Activated CD4-positive, CD25-positive, alpha-beta regulatory T cell treated with anti-CD3 and anti-CD28 coated beads, Interleukin-2, amount 50 U/mL, for 24 hours (primary cell): ENCODE measurements around the gene TATDN2.

ENCODE experiments used
- ATAC-seq, 2 donors: fragments of 150-1000 bp; cut with Tn5 transposase; one replicate each; pipeline ENCODE4 v1.10.0; 2021; ENCODE audit warnings: mild to moderate bottlenecking in 1 of 2, moderate library complexity in 1 of 2

Gene TATDN2

GRCh38 chr3:10319804-10320203, 71.5 kb downstream of the TATDN2 start:
- ATAC-seq = no peak

- ATAC-seq = no peak
Observed at GRCh38 chr3:10320320-10320677, 72.0 kb downstream of the TATDN2 start.

GRCh38 chr3:10321630-10322351, 73.5 kb downstream of the TATDN2 start:
- no peak for ATAC-seq

- no peak for ATAC-seq
Observed at GRCh38 chr3:10322352-10322710, 74.1 kb downstream of the TATDN2 start.

- ATAC-seq = no peak
Observed at GRCh38 chr3:10327592-10327991, 79.3 kb downstream of the TATDN2 start.

GRCh38 chr3:10328460-10329071, 80.3 kb downstream of the TATDN2 start:
- ATAC-seq = no peak

GRCh38 chr3:10329495-10330015, 81.3 kb downstream of the TATDN2 start:
- no peak for ATAC-seq

- ATAC-seq = no peak
Observed at GRCh38 chr3:10330319-10330718, 82.1 kb downstream of the TATDN2 start.
